GM18519 (cell line): Measurements from ENCODE around the gene OR4X2.
"Not testable (repeated sequence)": the region's sequence is repeated elsewhere in the genome, so short reads cannot be mapped to it uniquely, and the experiment has no call there.

Experiments used
- ATAC-seq: cut with Tn5 transposase; IDR thresholded peaks from one replicate; pipeline ENCODE4 v1.9.1; 2021; ENCODE audit warnings: mild to moderate bottlenecking, moderate library complexity; ENCODE audit not compliant: unreplicated experiment, low FRiP score

The OR4X2 gene

DNA sequence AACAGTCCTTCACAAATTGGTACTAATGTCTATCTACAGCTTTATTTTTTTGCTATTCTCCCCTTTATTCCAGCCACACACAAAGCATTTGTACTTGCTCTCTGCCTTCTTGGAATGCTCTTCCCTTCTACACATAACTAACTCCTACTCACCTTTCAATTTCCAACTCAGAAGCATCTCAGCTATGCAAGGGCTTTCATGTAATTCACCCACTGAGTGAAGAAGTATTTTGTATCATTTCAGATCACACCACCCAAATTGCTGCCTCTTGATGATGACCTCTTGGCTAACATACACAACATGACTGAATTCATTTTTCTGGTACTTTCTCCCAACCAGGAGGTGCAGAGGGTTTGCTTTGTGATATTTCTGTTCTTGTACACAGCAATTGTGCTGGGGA is at the start of gene OR4X2:
Gene OR4X2 (plus strand): TSS at position 301 of the 400 bp plus-strand sequence. CDS start 0 bp downstream, at position 301.
- ATAC-seq, result no peak

- no peak for ATAC-seq
Measured at GRCh38 chr11:48207881-48208280, 37.0 kb upstream of the OR4X2 start.

- no peak for ATAC-seq
Measured at GRCh38 chr11:48210052-48210451, 34.9 kb upstream of the OR4X2 start.

DNA sequence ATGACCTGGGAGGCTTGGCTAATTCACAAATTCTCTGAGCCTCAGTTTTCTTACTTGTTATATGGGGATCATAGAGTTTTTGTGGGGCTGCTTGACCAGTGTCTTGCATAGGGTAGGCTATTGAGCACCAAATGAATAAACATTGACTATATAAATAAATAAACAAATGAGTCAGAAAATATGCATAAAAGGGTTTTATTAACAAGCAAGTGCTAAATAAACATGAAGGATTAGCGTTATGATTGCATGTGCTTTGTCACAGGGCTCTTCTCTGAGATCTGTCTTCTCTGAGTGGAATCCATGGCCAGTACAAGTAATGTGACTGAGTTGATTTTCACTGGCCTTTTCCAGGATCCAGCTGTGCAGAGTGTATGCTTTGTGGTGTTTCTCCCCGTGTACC is 28.4 kb upstream of the OR4X2 start, which contains the start of gene OR4B1:
Gene OR4B1 (plus strand): TSS at position 301 of the 400 bp plus-strand sequence. CDS start 0 bp downstream, at position 301.
- no peak for ATAC-seq

- ATAC-seq, result no peak
Measured at GRCh38 chr11:48228761-48229160, 16.1 kb upstream of the OR4X2 start.

GRCh38 chr11:48230057-48230456 is 14.8 kb upstream of the OR4X2 start:
- not testable (repeated sequence) for ATAC-seq

GRCh38 chr11:48237727-48238126 is 7.2 kb upstream of the OR4X2 start:
- no peak for ATAC-seq

DNA sequence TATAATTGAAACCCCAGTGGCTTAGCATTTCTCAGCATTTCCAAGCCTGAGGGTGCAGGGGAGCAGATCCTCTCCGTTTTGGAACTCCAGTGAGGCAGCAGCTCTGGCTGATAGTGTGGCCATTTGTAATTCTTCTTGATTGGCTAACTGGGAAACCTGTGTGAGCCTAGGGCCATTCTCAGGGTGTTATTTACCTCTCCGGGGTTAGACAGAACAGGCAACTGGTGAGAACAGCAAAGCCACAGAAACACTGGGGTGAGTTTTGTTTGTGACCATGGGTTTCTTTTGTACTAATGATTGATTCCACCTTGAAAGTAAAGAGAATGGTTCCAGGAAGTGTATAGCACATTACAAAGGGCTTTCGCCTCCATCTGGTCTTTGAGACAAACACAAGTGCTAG is 2.4 kb upstream of the OR4X2 start:
- no peak for ATAC-seq

GRCh38 chr11:48248902-48249301 is 4.0 kb downstream of the OR4X2 start:
- ATAC-seq, result no peak

DNA sequence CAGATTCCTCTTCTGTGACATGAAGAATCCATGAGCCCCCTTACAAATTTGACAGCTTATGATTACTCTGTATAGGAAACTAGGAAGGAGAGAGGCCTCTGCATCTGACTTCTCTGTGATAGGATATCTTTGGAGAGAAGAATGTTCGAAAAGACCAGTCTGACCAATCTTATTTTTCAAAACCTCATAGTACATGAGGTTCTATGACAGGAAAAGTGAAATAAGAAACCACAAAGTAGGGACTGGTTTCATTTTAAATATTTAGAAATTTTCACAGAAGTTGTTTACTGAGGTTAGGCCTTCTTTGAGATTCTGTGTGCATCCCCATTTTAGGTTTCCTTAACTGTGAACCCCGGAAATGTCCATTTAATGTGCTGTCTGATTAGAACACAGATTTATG is 16.7 kb downstream of the OR4X2 start:
- no peak for ATAC-seq

DNA sequence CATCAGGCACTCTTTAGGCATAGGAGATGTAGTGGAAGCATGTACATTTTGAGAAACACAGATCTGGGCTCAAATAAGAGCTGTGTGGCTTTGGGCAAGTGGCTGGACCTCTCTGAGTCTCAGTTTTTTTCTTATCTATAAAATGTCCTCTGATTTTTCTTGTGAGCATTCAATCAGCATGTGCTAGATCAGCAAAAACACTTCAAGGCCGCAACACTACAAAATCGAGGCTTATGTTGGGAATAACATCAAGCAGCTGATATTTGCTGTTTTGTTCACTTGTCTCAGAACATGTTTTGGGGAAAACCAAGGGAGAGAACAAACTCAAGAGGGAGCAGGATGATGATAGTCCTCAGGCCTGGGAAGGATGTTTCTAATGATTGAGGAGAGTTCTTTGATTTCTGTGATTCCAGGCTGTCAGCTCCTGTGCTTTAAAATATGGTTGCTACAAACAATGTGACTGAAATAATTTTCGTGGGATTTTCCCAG is 18.6 kb downstream of the OR4X2 start, which contains the start of gene OR4X1:
Gene OR4X1 (plus strand): TSS at position 439 of the 489 bp plus-strand sequence. CDS start 0 bp downstream, at position 439.
- ATAC-seq, result no peak

- ATAC-seq, result no peak
Measured at GRCh38 chr11:48270621-48271020, 25.7 kb downstream of the OR4X2 start.

DNA sequence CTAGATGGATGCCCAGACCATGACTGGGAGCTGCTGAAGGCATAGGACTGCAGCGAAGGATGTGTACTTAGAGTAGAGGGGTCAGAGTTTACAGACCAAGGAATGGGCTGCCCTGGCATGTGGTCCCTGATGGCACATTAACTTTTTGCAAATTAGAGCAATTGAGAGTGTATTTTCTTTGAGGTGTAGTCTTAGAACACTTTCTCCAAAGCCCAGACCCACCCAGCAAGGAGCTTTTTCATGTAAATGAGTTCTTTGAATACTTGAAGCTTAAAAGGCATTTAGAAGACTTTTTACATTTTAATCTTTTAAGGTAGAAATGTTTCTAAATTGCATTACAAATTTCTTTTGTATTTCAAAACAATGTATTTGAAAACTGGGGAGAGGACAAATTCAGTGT is 27.7 kb downstream of the OR4X2 start:
- ATAC-seq, result no peak
